Tibial nerve (tissue), 4 donors: ENCODE data around the gene RSBN1L.

ENCODE experiments used
- EP300 ChIP-seq, 2 donors: sonication (generic); formaldehyde crosslinking; IDR thresholded peaks; one replicate each; pipeline ENCODE4 v1.6.1; 2017; ENCODE audit warnings: antibody characterized with exemption in 2 of 2, mild to moderate bottlenecking in 1 of 2
- TF ChIP-seq, protein P1 (sequence below), 5 experiments: fragments of 200-600 bp in 3 of 5; fragments of 450-650 bp in 2 of 5; sonication (generic) in 3 of 5; IDR thresholded peaks; one replicate each; pipeline ENCODE4 v1.5.1; 2016 to 2019; ENCODE audit warnings: antibody characterized with exemption in 5 of 5, mild to moderate bottlenecking in 3 of 5, moderate library complexity in 2 of 5

DNA sequence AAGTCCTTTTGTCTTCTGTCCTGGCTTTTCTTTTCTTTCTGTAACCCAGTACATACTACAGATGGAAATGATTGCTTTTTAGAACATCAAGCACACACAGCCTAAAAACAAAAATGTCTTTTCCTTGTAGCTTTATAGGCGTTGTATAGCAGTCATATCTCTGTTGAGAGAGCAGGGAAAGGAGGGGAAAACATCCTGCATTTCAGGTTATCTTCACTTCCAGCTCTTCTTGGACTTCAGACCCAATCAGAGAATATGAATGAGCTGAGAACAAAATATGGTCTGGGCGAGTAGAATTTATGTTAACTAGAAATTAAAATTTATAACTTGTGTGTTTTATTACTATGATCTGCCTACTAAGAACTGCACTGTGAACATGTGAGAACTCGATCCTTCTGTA, 87.3 kb downstream of the RSBN1L start:
- TF ChIP-seq, protein P1, sequence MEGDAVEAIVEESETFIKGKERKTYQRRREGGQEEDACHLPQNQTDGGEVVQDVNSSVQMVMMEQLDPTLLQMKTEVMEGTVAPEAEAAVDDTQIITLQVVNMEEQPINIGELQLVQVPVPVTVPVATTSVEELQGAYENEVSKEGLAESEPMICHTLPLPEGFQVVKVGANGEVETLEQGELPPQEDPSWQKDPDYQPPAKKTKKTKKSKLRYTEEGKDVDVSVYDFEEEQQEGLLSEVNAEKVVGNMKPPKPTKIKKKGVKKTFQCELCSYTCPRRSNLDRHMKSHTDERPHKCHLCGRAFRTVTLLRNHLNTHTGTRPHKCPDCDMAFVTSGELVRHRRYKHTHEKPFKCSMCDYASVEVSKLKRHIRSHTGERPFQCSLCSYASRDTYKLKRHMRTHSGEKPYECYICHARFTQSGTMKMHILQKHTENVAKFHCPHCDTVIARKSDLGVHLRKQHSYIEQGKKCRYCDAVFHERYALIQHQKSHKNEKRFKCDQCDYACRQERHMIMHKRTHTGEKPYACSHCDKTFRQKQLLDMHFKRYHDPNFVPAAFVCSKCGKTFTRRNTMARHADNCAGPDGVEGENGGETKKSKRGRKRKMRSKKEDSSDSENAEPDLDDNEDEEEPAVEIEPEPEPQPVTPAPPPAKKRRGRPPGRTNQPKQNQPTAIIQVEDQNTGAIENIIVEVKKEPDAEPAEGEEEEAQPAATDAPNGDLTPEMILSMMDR (IDR thresholded peaks at IDR 0.05) = no peak
- TF ChIP-seq EP300 (IDR thresholded peaks at IDR 0.05) = no peak
